Activated CD4-positive, alpha-beta T cell treated with anti-CD3 and anti-CD28 coated beads, Interleukin-2, amount 50 U/mL, for 16 hours (primary cell): ENCODE data around the gene CDH24.
"Not testable (repeated sequence)": the region's sequence is repeated elsewhere in the genome, so short reads cannot be mapped to it uniquely, and the experiment has no call there.

ENCODE experiments used
- DNase-seq: peaks from one replicate; pipeline ENCODE4 v3.0.0-alpha.2; 2020

CDH24 gene

DNA sequence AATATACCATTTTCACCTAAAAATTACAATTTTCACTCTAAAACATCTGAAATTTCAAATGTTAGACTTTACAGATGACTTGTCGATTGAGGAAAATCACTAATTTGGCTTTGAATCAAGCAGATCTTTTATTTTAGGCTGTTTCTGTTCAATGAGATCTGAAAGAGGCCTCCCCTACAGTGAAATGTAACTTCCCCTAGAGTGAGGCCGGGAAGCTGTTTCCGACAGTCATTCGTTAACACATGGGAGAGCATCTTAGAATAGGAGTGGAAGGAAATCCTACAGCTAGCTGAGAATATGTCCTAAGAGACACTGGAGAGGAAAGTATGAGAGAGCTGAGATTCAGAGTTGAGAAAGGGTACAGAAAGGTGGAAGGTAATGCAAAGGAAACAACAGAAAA lies 41.7 kb downstream of the CDH24 start:
- DNase-seq: no peak

- not testable (repeated sequence) for DNase-seq
Measured at GRCh38 chr14:23013749-23014054, 43.6 kb downstream of the CDH24 start.

GRCh38 chr14:23013054-23013748 lies 44.1 kb downstream of the CDH24 start:
- no peak for DNase-seq

- DNase-seq: peak; percentile 84
Measured at GRCh38 chr14:23009939-23010726, 47.2 kb downstream of the CDH24 start, which contains the start of gene C14orf93. TSS of gene C14orf93 (minus strand) at chr14:23010143. CDS start at chr14:22999023, 11,120 bp downstream.

GRCh38 chr14:23009483-23009938 lies 47.8 kb downstream of the CDH24 start:
- no peak for DNase-seq

DNA sequence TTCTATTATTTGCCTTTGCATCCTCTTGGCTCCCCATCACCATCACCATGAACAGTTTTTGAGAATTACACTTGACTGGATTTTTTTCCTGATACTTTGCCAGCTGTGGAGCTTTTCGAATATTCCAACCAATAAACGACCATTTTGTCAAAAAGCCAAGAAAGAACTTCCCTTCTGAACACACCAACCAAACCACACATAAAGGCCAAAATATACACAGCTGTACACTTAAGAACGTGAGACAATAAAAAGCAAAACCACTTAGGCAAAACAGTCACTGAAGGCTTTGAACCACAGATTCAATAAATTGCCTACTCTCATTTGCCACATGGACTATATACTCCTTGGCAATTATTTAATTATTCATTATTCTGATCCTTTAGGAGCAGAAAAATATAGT lies 48.5 kb downstream of the CDH24 start:
- no peak for DNase-seq

DNA sequence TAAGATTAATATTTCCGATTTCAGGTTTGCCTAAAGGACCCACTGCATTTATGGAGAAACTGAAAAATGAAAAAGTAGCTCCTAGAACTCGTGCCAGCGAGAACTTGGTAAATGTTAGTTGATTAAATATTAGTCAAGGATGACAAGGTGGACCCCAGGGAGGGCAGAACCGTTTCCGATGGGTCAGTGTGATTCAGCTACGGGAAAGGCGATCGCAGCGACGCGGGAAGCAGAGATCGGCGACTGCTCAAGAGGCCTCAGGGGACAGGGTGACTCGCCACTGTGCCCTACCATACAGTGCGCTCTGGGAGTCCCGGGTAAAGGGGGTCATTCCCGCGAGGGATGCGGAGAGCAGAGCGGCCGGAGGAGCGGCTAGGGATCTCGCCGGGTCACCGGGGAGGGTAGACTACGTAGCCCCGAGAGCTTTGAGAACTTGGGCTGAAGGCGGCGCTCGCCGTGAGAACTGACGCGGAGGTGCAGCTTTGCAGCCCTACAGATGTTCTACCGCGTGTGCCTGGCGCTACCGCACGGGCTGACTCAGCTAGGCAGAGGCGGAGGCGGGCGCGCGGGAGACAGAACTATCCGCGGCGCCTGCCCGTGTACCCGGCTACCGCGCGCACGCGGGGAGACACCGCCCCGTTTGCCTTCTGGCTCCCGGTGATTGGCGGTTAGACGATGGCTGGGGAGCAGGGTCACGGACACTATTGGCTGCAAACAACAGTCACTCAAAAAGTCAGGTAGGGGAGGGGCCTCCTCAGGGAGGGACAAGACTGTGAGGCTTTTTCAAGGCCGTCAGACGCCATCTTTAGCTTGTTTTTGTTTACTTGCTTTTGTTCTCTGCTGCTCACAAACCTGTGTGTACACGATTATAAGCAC lies 50.5 kb downstream of the CDH24 start:
- peak; percentile 99 for DNase-seq

- no peak for DNase-seq
Measured at GRCh38 chr14:23006188-23006534, 51.2 kb downstream of the CDH24 start.

- no peak for DNase-seq
Measured at GRCh38 chr14:23005451-23006187, 51.7 kb downstream of the CDH24 start.

DNA sequence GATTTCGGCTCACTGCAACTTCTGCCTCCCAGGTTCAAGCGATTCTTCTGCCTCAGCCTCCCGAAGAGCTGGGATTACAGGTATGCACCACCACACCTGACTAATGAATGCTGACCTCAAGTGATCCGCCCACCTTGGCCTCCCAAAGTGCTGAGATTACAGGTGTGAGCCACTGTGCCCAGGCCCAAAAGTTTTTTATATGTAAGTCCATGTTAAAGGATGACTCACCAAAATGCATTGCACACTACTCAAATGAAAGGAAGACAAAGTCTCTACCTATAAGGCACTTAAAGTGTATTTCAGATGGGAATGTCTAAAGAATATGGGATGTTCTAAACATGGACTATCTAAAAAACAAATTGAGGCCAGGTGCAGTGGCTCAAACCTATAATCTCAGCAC lies 53.0 kb downstream of the CDH24 start:
- DNase-seq: not testable (repeated sequence)

DNA sequence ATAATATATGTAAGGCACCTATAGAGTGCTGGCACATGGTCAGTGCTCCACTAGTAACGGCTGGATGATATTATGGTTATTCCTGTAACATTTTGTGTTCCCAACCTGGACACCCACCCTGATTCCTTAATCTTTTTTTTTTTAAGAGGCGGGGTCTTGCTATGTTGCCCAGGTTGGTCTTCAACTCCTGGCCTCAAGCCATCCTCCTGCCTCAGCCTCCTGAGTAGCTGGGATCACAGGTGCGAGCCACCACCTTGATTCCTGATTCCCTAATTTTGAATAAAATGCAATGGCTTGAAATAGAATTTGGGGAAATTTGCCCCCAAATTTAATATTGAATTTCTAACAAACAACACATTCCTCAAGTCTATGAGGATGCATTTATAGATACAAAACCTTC lies 54.7 kb downstream of the CDH24 start:
- DNase-seq: no peak

DNA sequence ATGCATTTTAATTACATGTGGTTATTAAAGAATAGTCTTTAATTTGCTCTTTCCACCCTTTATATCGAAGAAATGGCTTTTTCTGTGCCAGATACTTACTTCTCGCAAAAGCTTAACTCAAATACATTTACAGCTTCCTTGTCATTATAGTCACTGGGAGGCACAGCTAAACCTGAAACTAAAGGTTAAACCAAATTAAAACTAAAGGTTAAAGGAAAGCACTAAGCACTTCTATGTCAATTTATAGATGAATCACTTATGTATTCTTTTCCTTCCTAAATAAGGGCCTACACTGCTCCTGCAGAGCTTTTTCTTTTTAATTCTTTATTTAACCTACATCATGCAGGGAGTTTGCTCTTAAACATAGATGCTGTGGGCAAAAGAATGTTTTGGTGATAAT lies 56.5 kb downstream of the CDH24 start:
- no peak for DNase-seq

GRCh38 chr14:22998329-22999012 lies 58.8 kb downstream of the CDH24 start:
- DNase-seq: no peak

GRCh38 chr14:22997676-22998323 lies 59.5 kb downstream of the CDH24 start:
- no peak for DNase-seq
